ENCODE measurements around the gene VPS26B. TPM values are rescaled to one million over a fixed set of nuclear protein-coding genes. Genes with fewer than 3 reads are reported as not detected.

VPS26B gene
- total RNA-seq, 1 donor from 2014 or later = 46.6 TPM

DNA sequence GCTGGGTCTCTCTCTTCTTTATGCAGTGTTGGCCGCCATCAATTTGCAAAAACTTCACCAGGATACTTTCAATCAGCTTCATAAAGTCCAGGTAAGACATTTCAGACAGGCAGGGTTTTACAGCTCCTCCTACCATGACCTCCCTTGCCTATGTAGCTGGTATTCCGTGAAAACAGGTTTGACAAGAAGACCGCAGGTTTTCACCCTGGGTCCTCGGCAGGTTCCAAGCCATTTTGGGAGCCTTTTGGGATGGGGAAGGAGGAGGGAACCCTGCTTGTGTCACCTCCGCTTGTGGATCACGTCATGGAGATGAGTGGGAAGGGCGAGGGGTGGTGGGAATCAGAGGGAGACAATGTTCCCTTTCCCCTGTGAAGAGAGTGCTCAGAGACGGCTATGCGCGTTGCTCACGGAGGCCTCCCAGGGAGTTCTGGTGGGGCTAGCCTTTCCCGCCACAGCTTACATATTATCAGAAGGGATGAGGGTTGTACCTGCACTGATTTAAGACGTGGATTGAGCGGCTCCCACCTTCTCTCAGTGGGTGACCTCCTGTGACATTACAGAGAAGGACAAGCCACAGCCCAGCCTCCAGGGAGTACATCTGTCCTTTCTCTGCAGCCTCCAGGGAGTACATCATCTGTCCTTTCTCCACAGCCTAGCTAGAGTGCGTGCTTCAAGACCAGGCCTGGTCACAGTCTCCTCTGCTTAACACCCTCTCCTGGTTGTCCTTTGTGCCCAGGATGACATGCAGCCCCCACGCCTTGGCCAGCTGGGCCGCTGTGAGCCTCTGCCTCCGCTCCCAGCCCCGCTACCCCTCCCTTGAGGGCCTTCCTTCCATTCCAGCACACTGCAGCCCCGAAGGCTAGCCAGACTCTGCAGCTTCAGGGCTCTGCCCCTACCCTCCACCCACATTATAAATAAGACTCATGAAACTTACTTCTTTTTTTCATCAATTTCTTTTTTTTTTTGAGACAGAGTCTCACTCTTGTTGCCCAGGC, 68.9 kb downstream of the VPS26B start:
- Histone ChIP-seq H3K27ac (ENCODE audit: low read depth, low read length) (no peak overlapping the region), H3K4me1 (ENCODE audit: insufficient read depth, low read length) (no peaks in the 10 kb centered on the region), H3K9me3 (ENCODE audit: insufficient read depth, low read depth, low read length) (no peaks in the 10 kb centered on the region), H3K9ac (ENCODE audit: low read length) (no peak overlapping the region), H3K4me2 (ENCODE audit: low read length) (no peak overlapping the region), H3K4me3 (ENCODE audit: insufficient read depth, low read depth, low read length) (no peak overlapping the region), H2AFZ (ENCODE audit: low read depth, low read length) (no peak overlapping the region), H3K27me3 (ENCODE audit: insufficient read depth, low read length) (peaks cover 2% of the 10 kb centered on the region), H4K20me1 (ENCODE audit: insufficient read depth, low read length) (no peaks in the 10 kb centered on the region), H3K36me3 (ENCODE audit: insufficient read depth, low read length) (no peaks in the 10 kb centered on the region), H3K79me2 (ENCODE audit: insufficient read depth, low read length) (no peaks in the 10 kb centered on the region)
- Mint-ChIP-seq H3K27me3 (ENCODE audit: low read depth, unreplicated experiment) (peaks cover 19% of the 10 kb centered on the region), H3K4me1 (ENCODE audit: low read depth, unreplicated experiment) (no peaks in the 10 kb centered on the region), H3K27ac (ENCODE audit: unreplicated experiment) (no peak overlapping the region), H3K9me3 (ENCODE audit: unreplicated experiment) (peaks cover 2% of the 10 kb centered on the region), H3K36me3 (ENCODE audit: low read depth, unreplicated experiment) (no peaks in the 10 kb centered on the region), H3K4me3 (ENCODE audit: unreplicated experiment) (no peak overlapping the region)
- FAIRE-seq (no peak), DNase-seq (ENCODE audit: low read depth) (no peak)
- TF ChIP-seq, protein P1, sequence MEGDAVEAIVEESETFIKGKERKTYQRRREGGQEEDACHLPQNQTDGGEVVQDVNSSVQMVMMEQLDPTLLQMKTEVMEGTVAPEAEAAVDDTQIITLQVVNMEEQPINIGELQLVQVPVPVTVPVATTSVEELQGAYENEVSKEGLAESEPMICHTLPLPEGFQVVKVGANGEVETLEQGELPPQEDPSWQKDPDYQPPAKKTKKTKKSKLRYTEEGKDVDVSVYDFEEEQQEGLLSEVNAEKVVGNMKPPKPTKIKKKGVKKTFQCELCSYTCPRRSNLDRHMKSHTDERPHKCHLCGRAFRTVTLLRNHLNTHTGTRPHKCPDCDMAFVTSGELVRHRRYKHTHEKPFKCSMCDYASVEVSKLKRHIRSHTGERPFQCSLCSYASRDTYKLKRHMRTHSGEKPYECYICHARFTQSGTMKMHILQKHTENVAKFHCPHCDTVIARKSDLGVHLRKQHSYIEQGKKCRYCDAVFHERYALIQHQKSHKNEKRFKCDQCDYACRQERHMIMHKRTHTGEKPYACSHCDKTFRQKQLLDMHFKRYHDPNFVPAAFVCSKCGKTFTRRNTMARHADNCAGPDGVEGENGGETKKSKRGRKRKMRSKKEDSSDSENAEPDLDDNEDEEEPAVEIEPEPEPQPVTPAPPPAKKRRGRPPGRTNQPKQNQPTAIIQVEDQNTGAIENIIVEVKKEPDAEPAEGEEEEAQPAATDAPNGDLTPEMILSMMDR (IDR thresholded peaks at IDR 0.05; ENCODE audit: insufficient read depth, low read depth, low read length) = no peak
- no peak for TF ChIP-seq EZH2 (IDR thresholded peaks at IDR 0.05; ENCODE audit: insufficient read depth, low read length)

DNA sequence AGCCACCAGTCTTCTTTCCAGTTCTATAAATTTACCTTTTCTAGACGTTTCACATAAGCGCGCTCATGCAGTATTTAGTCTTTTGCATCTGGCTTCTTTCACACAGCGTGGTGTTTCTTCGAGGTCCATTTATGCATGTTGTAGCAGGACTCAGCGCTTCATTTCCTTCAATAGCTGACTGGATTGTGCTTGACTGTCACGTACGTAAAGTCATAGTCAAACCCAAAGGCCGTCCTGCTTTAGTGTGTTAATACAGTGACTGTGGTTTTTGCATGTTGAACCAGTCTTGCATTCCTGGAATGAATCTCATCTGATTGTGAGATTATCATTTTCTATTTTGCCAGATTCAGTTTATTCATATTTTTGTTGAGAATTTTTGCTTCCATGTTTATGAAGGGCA, 70.2 kb downstream of the VPS26B start:
- Histone ChIP-seq H2AFZ (ENCODE audit: low read depth, low read length) (no peak overlapping the region), H3K36me3 (ENCODE audit: insufficient read depth, low read length) (no peaks in the 10 kb centered on the region), H4K20me1 (ENCODE audit: insufficient read depth, low read length) (no peaks in the 10 kb centered on the region), H3K9ac (ENCODE audit: low read length) (no peak overlapping the region), H3K9me3 (ENCODE audit: insufficient read depth, low read depth, low read length) (no peaks in the 10 kb centered on the region), H3K4me1 (ENCODE audit: insufficient read depth, low read length) (no peaks in the 10 kb centered on the region), H3K27me3 (ENCODE audit: insufficient read depth, low read length) (peaks cover 2% of the 10 kb centered on the region), H3K4me3 (ENCODE audit: insufficient read depth, low read depth, low read length) (no peak overlapping the region), H3K27ac (ENCODE audit: low read depth, low read length) (no peak overlapping the region), H3K79me2 (ENCODE audit: insufficient read depth, low read length) (no peaks in the 10 kb centered on the region), H3K4me2 (ENCODE audit: low read length) (no peak overlapping the region)
- no peak overlapping the region for H3K4me3 Mint-ChIP-seq (ENCODE audit: unreplicated experiment)
- H3K27ac Mint-ChIP-seq (ENCODE audit: unreplicated experiment) = no peak overlapping the region
- H3K27me3 Mint-ChIP-seq (ENCODE audit: low read depth, unreplicated experiment) = peaks cover 21% of the 10 kb centered on the region
- H3K4me1 Mint-ChIP-seq (ENCODE audit: low read depth, unreplicated experiment) = no peaks in the 10 kb centered on the region
- TF ChIP-seq, protein P1 (IDR thresholded peaks at IDR 0.05; ENCODE audit: insufficient read depth, low read depth, low read length) = no peak
- no peak for TF ChIP-seq EZH2 (IDR thresholded peaks at IDR 0.05; ENCODE audit: insufficient read depth, low read length)
- H3K36me3 Mint-ChIP-seq (ENCODE audit: low read depth, unreplicated experiment) = peaks cover 2% of the 10 kb centered on the region
- no peak for DNase-seq (ENCODE audit: low read depth)
- FAIRE-seq = no peak
- peaks cover 2% of the 10 kb centered on the region for H3K9me3 Mint-ChIP-seq (ENCODE audit: unreplicated experiment)

Other genes starting within 250 kb of the VPS26B start
- 88.3 and 88.4 TPM in 2 replicates for gene JAM3, start 155.6 kb upstream of the VPS26B start, total RNA-seq
- gene NCAPD3, start 704 bp upstream of the VPS26B start, total RNA-seq = 17.0 and 18.5 TPM in 2 replicates
- gene THYN1, start 28.7 kb downstream of the VPS26B start, total RNA-seq = 30.5 and 31.6 TPM in 2 replicates
- 15.2 and 15.8 TPM in 2 replicates for gene ACAD8, start 28.9 kb downstream of the VPS26B start, total RNA-seq
- 0.20 and 0.22 TPM in 2 replicates for gene GLB1L3, start 51.7 kb downstream of the VPS26B start, total RNA-seq
- 2.8 and 3.0 TPM in 2 replicates for gene GLB1L2, start 107.3 kb downstream of the VPS26B start, total RNA-seq
- 1.9 TPM in 2 replicates for gene B3GAT1, start 187.6 kb downstream of the VPS26B start, total RNA-seq